OCI-LY3 (cell line): ENCODE results near the gene OR5H1.

Experiments used
- CTCF ChIP-seq: fragments of 200-600, 300-600 bp; sonication (generic); IDR thresholded peaks from 2 replicates; pipeline ENCODE4 v1.5.1; 2014; ENCODE audit warnings: antibody characterized with exemption, low read length, low read depth
- EZH2phosphoT487 ChIP-seq: fragments of 200-600 bp; shearing (Covaris generic); IDR thresholded peaks from 2 replicates; pipeline ENCODE4 v1.6.1; 2018; ENCODE audit warnings: antibody characterized with exemption, mixed run types, low read depth

GRCh38 chr3:98086873-98087272 is 43.6 kb upstream of the OR5H1 start, which contains the start of gene OR5AC2:
- TF ChIP-seq CTCF, result no peak
- no peak for TF ChIP-seq EZH2phosphoT487
